A673 (cell line): Measurements from ENCODE around the gene HAND1.

Source experiments
- CTCF ChIP-seq: fragments of 300-800, 200-600 bp; sonication (generic); conservative IDR thresholded peaks from 2 replicates; pipeline ENCODE4 v1.5.1; 2017; ENCODE audit warnings: low read depth, mild to moderate bottlenecking, antibody characterized with exemption, low read length, moderate library complexity, mixed read lengths
- EZH2 ChIP-seq: fragments of 200-600 bp; sonication (generic); IDR thresholded peaks from 2 replicates; pipeline ENCODE4 v1.6.1; 2017; ENCODE audit warnings: borderline replicate concordance, low read depth, mild to moderate bottlenecking, mixed read lengths, antibody characterized with exemption, low read length; ENCODE audit not compliant: poor library complexity, severe bottlenecking

GRCh38 chr5:154447089-154447725 lies 30.8 kb downstream of the HAND1 start:
- TF ChIP-seq CTCF (no peak), EZH2 (no peak)
